K562 (cell line): ENCODE measurements around the gene LMBR1L. TPM values are rescaled to one million over a fixed set of nuclear protein-coding genes. Genes with fewer than 3 reads are reported as not detected.

Source experiments
- CREBBP ChIP-seq: IDR thresholded peaks from one replicate; pipeline ENCODE4 v1.6.1; 2012; ENCODE audit warnings: low read depth, mild to moderate bottlenecking, control low read depth, inconsistent platforms, low read length
- HCFC1 ChIP-seq: IDR thresholded peaks from 2 replicates; pipeline ENCODE4 v1.6.1; 2012; ENCODE audit warnings: low read depth, low read length, improper control_type of control experiment
- HMG20A ChIP-seq: fragments of 450-650 bp; formaldehyde crosslinking; conservative IDR thresholded peaks from 2 replicates; pipeline ENCODE4 v1.4.0; 2020; ENCODE audit warnings: mild to moderate bottlenecking, mixed read lengths
- KDM1A ChIP-seq, 2 experiments: fragments of 450-650 bp; IDR thresholded peaks; 2 replicates each; pipeline ENCODE4 v1.6.1; 2016; ENCODE audit warnings: mild to moderate bottlenecking in 2 of 2
- MAFG ChIP-seq: fragments of 450-650 bp; conservative IDR thresholded peaks from 2 replicates; pipeline ENCODE4 v1.6.1; 2016; ENCODE audit warnings: missing genetic modification characterization, missing compliant biosample characterization
- MTA2 ChIP-seq: fragments of 450-650 bp; IDR thresholded peaks from 2 replicates; pipeline ENCODE4 v1.6.1; 2016; ENCODE audit warnings: low read depth
- NR2C2 ChIP-seq, 2 experiments: fragments of 200-800 bp in 1 of 2; sonication (Bioruptor generic) in 1 of 2; sonication (generic) in 1 of 2; formaldehyde crosslinking in 1 of 2; IDR thresholded peaks; 2 replicates each; pipeline versions ENCODE4 v1.6.1 to v1.8.0; 2016 to 2022; ENCODE audit warnings: mild to moderate bottlenecking in 1 of 2, missing compliant biosample characterization in 1 of 2, missing genetic modification characterization in 1 of 2, missing genetic modification reagents in 1 of 2
- NR4A1 ChIP-seq, 2 experiments: fragments of 250-450 bp in 1 of 2; fragments of 450-650 bp in 1 of 2; sonication (Bioruptor Pico) in 1 of 2; IDR thresholded peaks; 2 replicates each; pipeline versions ENCODE4 v1.4.0 to v1.6.1; 2016 to 2020; ENCODE audit warnings: mild to moderate bottlenecking in 2 of 2, missing compliant biosample characterization in 1 of 2, missing genetic modification characterization in 1 of 2, moderate library complexity in 1 of 2
- RBM34 ChIP-seq: fragments of 200-400 bp; formaldehyde crosslinking; IDR thresholded peaks from 2 replicates; pipeline ENCODE4 v1.6.1; 2018; ENCODE audit warnings: low read length, borderline replicate concordance; ENCODE audit not compliant: insufficient read depth
- RNF2 ChIP-seq: sonication (generic); IDR thresholded peaks from 2 replicates; pipeline ENCODE4 v1.6.1; 2016
- SIN3B ChIP-seq: fragments of 450-650 bp; IDR thresholded peaks from 2 replicates; pipeline ENCODE4 v1.6.1; 2017; ENCODE audit warnings: low read depth, mild to moderate bottlenecking, moderate library complexity
- SMARCC2 ChIP-seq: fragments of 450-650 bp; IDR thresholded peaks from 2 replicates; pipeline ENCODE4 v1.6.1; 2017; ENCODE audit warnings: antibody characterized with exemption, moderate library complexity, mild to moderate bottlenecking, low read depth
- SREBF1 ChIP-seq: fragments of 150-350 bp; IDR thresholded peaks from 2 replicates; pipeline ENCODE4 v1.6.1; 2014; ENCODE audit warnings: antibody characterized with exemption, low read depth, low read length, borderline replicate concordance
- ZFPM2 ChIP-seq: fragments of 250-450 bp; sonication (Bioruptor Pico); IDR thresholded peaks from 2 replicates; pipeline ENCODE4 v1.5.1; 2022; ENCODE audit warnings: mild to moderate bottlenecking
- ZNF668 ChIP-seq: fragments of 250-450 bp; sonication (Bioruptor Pico); IDR thresholded peaks from 2 replicates; pipeline ENCODE4 v1.8.0; 2022; ENCODE audit warnings: mild to moderate bottlenecking, inconsistent platforms
- polyA plus RNA-seq, 8 experiments: library from polyadenylated mRNA; depleted of rRNA in 4 of 8; stranded (reverse) in 5 of 8; unstranded in 3 of 8; fragments of >200 nt; fragmentation: Nextera tagmentation in 2 of 8; fragmentation: Illumina TruSeq in 1 of 8; extraction: Ambion mirVana in 2 of 8; extraction: Trizol in 1 of 8; gene quantifications; 2 replicates each; pipeline versions ENCODE4 v1.2.1 to v1.2.3, GENCODE V29; 2011 to 2014; ENCODE audit warnings: inconsistent platforms in 1 of 8, missing spikeins in 1 of 8
- total RNA-seq, 7 experiments: library from RNA; depleted of rRNA in 6 of 7; stranded (reverse); fragments of >200 nt in 6 of 7; fragmentation: Illumina TruSeq in 2 of 7; extraction: Trizol in 2 of 7; gene quantifications; 2 replicates each; pipeline versions ENCODE4 v1.2.1 to v1.2.3, GENCODE V29; 2011 to 2021; ENCODE audit warnings: low replicate concordance in 1 of 7
- TF ChIP-seq, protein P1 (sequence below), 3 experiments: IDR thresholded peaks in 2 of 3; conservative IDR thresholded peaks in 1 of 3; 2 replicates each; pipeline ENCODE4 v1.5.1; 2011 to 2012; ENCODE audit warnings: low read length in 3 of 3, mild to moderate bottlenecking in 3 of 3, control low read depth in 2 of 3, improper control_type of control experiment in 1 of 3, inconsistent platforms in 1 of 3, low read depth in 1 of 3, mixed read lengths in 1 of 3, moderate library complexity in 1 of 3; ENCODE audit not compliant: insufficient read depth in 2 of 3
- TF ChIP-seq, protein P2 (sequence below): fragments of 450-650 bp; IDR thresholded peaks from 2 replicates; pipeline ENCODE4 v1.6.1; 2014; ENCODE audit warnings: low read depth, mild to moderate bottlenecking, moderate library complexity, borderline replicate concordance
- TF ChIP-seq, protein P3 (sequence below): sonication (generic); formaldehyde crosslinking; IDR thresholded peaks from 2 replicates; pipeline ENCODE4 v1.5.0; 2020; ENCODE audit warnings: missing genetic modification reagents
- TF ChIP-seq, protein P4 (sequence below): IDR thresholded peaks from 2 replicates; pipeline ENCODE4 v1.6.1; 2016; ENCODE audit warnings: missing genetic modification characterization, missing compliant biosample characterization

LMBR1L gene
- total and polyA plus RNA-seq, 9 of the 15 experiments (the other 6 are each of a cell fraction or from before 2014, with no cell fraction given), result 2.5 to 57.0 (median 31.1) TPM

DNA sequence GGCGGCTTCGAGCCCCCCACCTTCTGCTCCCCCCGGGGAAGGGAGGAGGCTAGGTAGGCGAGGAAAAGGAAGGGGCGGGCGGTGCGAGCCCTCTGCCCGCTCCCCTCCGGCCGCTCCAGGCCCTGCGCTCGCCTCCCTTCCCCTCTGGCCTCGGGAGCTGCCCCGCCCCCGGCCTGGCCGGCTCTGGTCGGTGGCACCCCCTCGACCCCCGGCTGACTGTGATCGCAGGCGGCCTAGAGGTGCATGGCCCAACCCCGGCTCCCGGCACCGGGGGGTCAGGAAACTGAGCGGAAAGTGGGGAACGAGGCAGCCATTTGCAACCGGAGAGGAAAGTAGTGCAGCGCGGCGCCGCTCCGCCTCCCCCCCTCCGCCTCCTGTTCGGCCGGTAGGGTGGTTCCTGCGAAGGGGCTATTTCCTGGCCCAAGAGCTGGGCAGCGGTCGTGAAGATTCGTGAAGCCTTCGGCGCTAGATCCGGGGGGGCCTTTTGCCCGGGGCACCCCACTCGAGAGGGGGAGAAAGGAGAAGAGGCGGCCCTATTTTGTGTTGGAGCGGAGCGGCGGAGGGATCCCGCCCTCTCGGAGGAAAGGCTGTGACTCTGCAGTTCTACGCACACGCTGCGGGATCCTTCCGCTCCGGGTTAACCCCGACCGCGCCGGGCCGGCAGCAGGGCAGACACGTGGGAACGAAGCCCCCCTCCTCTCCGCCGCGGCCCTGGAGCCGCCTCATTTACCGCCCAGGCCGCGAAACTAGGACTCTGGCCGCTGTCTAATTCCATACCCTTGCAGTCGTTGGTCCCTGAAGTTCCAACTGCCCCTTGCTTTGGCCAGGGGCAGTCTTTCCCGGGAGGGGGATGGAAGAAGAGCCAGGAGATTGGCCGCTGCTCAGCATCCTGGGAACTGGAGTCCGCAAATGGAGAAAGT, 50.1 kb downstream of the LMBR1L start, which contains the start of gene KMT2D (continued):
- TF ChIP-seq NR4A1 (CRISPR knock-in tag; IDR thresholded peaks at IDR 0.05) (no peak), NR4A1 (tag; IDR thresholded peaks at IDR 0.05) (peak; percentile 80; the same call in 1 of the 2 replicates), MAFG (tag) (peak; percentile 95), ZFPM2 (no peak), SREBF1 (peak; percentile 12; the same call in 1 of the 2 replicates), RNF2 (peak; percentile 91), KDM1A (IDR thresholded peaks at IDR 0.05) (peak in 1 of 2 experiments; percentile 57; a peak in 1 of 4 replicates), HMG20A (CRISPR knock-in tag) (no peak), RBM34 (no peak), MTA2 (no peak), HCFC1 (peak; percentile 75), SIN3B (peak; percentile 36; the same call in 1 of the 2 replicates), CREBBP (no peak), NR2C2 (CRISPR knock-in tag; IDR thresholded peaks at IDR 0.05) (peak; percentile 84; the same call in 1 of the 2 replicates), NR2C2 (tag; IDR thresholded peaks at IDR 0.05) (peak; percentile 89), ZNF668 (0 out of 2 replicates have a peak, but pooled peaks have one; percentile 19), SMARCC2 (peak; percentile 17; the same call in 1 of the 2 replicates)
- TF ChIP-seq, protein P1, sequence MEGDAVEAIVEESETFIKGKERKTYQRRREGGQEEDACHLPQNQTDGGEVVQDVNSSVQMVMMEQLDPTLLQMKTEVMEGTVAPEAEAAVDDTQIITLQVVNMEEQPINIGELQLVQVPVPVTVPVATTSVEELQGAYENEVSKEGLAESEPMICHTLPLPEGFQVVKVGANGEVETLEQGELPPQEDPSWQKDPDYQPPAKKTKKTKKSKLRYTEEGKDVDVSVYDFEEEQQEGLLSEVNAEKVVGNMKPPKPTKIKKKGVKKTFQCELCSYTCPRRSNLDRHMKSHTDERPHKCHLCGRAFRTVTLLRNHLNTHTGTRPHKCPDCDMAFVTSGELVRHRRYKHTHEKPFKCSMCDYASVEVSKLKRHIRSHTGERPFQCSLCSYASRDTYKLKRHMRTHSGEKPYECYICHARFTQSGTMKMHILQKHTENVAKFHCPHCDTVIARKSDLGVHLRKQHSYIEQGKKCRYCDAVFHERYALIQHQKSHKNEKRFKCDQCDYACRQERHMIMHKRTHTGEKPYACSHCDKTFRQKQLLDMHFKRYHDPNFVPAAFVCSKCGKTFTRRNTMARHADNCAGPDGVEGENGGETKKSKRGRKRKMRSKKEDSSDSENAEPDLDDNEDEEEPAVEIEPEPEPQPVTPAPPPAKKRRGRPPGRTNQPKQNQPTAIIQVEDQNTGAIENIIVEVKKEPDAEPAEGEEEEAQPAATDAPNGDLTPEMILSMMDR (IDR thresholded peaks at IDR 0.05 in 2 of 3, conservative IDR thresholded peaks at IDR 0.05 in 1 of 3; ENCODE audit: insufficient read depth in 2 of 3, low read depth in 1 of 3, low read length in 3 of 3), result 0 out of 6 replicates have a peak, but pooled peaks of 2 of the 3 experiments have one; percentile 6 to 13
- TF ChIP-seq, protein P2, sequence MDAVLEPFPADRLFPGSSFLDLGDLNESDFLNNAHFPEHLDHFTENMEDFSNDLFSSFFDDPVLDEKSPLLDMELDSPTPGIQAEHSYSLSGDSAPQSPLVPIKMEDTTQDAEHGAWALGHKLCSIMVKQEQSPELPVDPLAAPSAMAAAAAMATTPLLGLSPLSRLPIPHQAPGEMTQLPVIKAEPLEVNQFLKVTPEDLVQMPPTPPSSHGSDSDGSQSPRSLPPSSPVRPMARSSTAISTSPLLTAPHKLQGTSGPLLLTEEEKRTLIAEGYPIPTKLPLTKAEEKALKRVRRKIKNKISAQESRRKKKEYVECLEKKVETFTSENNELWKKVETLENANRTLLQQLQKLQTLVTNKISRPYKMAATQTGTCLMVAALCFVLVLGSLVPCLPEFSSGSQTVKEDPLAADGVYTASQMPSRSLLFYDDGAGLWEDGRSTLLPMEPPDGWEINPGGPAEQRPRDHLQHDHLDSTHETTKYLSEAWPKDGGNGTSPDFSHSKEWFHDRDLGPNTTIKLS, result peak; percentile 93
- TF ChIP-seq, protein P3, sequence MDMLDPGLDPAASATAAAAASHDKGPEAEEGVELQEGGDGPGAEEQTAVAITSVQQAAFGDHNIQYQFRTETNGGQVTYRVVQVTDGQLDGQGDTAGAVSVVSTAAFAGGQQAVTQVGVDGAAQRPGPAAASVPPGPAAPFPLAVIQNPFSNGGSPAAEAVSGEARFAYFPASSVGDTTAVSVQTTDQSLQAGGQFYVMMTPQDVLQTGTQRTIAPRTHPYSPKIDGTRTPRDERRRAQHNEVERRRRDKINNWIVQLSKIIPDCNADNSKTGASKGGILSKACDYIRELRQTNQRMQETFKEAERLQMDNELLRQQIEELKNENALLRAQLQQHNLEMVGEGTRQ (CRISPR knock-in tag), result peak; percentile 65
- TF ChIP-seq, protein P4, sequence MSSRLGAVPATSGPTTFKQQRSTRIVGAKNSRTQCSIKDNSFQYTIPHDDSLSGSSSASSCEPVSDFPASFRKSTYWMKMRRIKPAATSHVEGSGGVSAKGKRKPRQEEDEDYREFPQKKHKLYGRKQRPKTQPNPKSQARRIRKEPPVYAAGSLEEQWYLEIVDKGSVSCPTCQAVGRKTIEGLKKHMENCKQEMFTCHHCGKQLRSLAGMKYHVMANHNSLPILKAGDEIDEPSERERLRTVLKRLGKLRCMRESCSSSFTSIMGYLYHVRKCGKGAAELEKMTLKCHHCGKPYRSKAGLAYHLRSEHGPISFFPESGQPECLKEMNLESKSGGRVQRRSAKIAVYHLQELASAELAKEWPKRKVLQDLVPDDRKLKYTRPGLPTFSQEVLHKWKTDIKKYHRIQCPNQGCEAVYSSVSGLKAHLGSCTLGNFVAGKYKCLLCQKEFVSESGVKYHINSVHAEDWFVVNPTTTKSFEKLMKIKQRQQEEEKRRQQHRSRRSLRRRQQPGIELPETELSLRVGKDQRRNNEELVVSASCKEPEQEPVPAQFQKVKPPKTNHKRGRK (tag), result no peak
